Osteocyte (in vitro differentiated cells): ENCODE data around the gene ZNF541. TPM values are rescaled to one million over a fixed set of nuclear protein-coding genes. Genes with fewer than 3 reads are reported as not detected.

Source experiments
- DNase-seq: peaks from one replicate; pipeline ENCODE4 v3.0.0; 2021; ENCODE audit warnings: mixed read lengths; ENCODE audit not compliant: unreplicated experiment; ENCODE audit errors: extremely low spot score
- H3K27ac Mint-ChIP-seq: one replicate; pipeline ENCODE4 v1.8.0; 2021; ENCODE audit warnings: mild to moderate bottlenecking, mixed read lengths; ENCODE audit not compliant: unreplicated experiment
- H3K27me3 Mint-ChIP-seq: one replicate; pipeline ENCODE4 v1.8.0; 2021; ENCODE audit warnings: mixed read lengths; ENCODE audit not compliant: unreplicated experiment
- H3K36me3 Mint-ChIP-seq: one replicate; pipeline ENCODE4 v1.8.0; 2021; ENCODE audit warnings: mixed read lengths; ENCODE audit not compliant: unreplicated experiment
- H3K4me1 Mint-ChIP-seq: one replicate; pipeline ENCODE4 v1.8.0; 2021; ENCODE audit warnings: mixed read lengths; ENCODE audit not compliant: unreplicated experiment
- H3K4me3 Mint-ChIP-seq: one replicate; pipeline ENCODE4 v1.8.0; 2021; ENCODE audit warnings: mild to moderate bottlenecking, moderate library complexity, mixed read lengths; ENCODE audit not compliant: unreplicated experiment
- H3K9me3 Mint-ChIP-seq: one replicate; pipeline ENCODE4 v1.8.0; 2021; ENCODE audit warnings: mixed read lengths; ENCODE audit not compliant: unreplicated experiment
- CTCF ChIP-seq: fragments of 200-600 bp; sonication (generic); IDR thresholded peaks from 2 replicates; pipeline ENCODE4 v1.5.0; 2021; ENCODE audit warnings: antibody characterized with exemption, mild to moderate bottlenecking, moderate library complexity
- long read RNA-seq: library from polyadenylated mRNA; unstranded; transcript quantifications from one replicate; pipeline ENCODE4 v2.0.0, GENCODE V29; 2021
- total RNA-seq: library from RNA; stranded (reverse); gene quantifications from 2 replicates; pipeline ENCODE4 v1.2.1, GENCODE V29; 2021

The ZNF541 gene
- not detected in 2 replicates for total RNA-seq
- long read RNA-seq = 0 reads

- no peak for TF ChIP-seq CTCF
- no peak within 1 kb of the TSS for H3K27ac Mint-ChIP-seq
- no peaks in the 10 kb centered on the region for H3K9me3 Mint-ChIP-seq
- no peak for DNase-seq
- H3K4me1 Mint-ChIP-seq = no peaks in the 10 kb centered on the region
- no peak within 1 kb of the TSS for H3K4me3 Mint-ChIP-seq
- peaks cover 5% of the 10 kb centered on the region for H3K27me3 Mint-ChIP-seq
- no peaks in the 10 kb centered on the region for H3K36me3 Mint-ChIP-seq
These were observed at the start of gene ZNF541 for GRCh38 chr19:47573071-47574026. ZNF541 (minus strand) TSS chr19:47573148; CDS start chr19:47555856, 17,292 bp downstream.

- TF ChIP-seq CTCF = no peak
- no peak for DNase-seq
- Mint-ChIP-seq H3K4me3 (no peak overlapping the region), H3K4me1 (peaks cover 20% of the 10 kb centered on the region), H3K27me3 (no peaks in the 10 kb centered on the region), H3K27ac (peak overlapping the region; percentile 6), H3K36me3 (peaks cover 2% of the 10 kb centered on the region), H3K9me3 (no peaks in the 10 kb centered on the region)
These were observed 46.8 kb upstream of the ZNF541 start for GRCh38 chr19:47619763-47620162.

GRCh38 chr19:47618771-47619170 is 45.8 kb upstream of the ZNF541 start:
- H3K9me3 Mint-ChIP-seq = no peaks in the 10 kb centered on the region
- H3K4me3 Mint-ChIP-seq = no peak overlapping the region
- no peaks in the 10 kb centered on the region for H3K36me3 Mint-ChIP-seq
- no peak for TF ChIP-seq CTCF
- peaks cover 18% of the 10 kb centered on the region for H3K4me1 Mint-ChIP-seq
- no peak for DNase-seq
- no peak overlapping the region for H3K27ac Mint-ChIP-seq
- no peaks in the 10 kb centered on the region for H3K27me3 Mint-ChIP-seq

- no peak for DNase-seq
- peaks cover 34% of the 10 kb centered on the region for H3K4me1 Mint-ChIP-seq
- H3K4me3 Mint-ChIP-seq = no peak overlapping the region
- no peak for TF ChIP-seq CTCF
- H3K27me3 Mint-ChIP-seq = no peaks in the 10 kb centered on the region
- no peak overlapping the region for H3K27ac Mint-ChIP-seq
- no peaks in the 10 kb centered on the region for H3K9me3 Mint-ChIP-seq
- peaks cover 2% of the 10 kb centered on the region for H3K36me3 Mint-ChIP-seq
These were observed 42.8 kb upstream of the ZNF541 start for GRCh38 chr19:47615714-47616113.

GRCh38 chr19:47615230-47615629 is 42.3 kb upstream of the ZNF541 start:
- Mint-ChIP-seq H3K27me3 (no peaks in the 10 kb centered on the region), H3K27ac (no peak overlapping the region), H3K9me3 (no peaks in the 10 kb centered on the region), H3K4me1 (peaks cover 38% of the 10 kb centered on the region), H3K36me3 (peaks cover 2% of the 10 kb centered on the region), H3K4me3 (no peak overlapping the region)
- no peak for DNase-seq
- TF ChIP-seq CTCF = no peak
